Epidermal melanocyte (primary cell): Measurements from ENCODE around the gene ZGRF1.
"Not testable (repeated sequence)": the region's sequence is repeated elsewhere in the genome, so short reads cannot be mapped to it uniquely, and the experiment has no call there.

ENCODE experiments used
- DNase-seq: peaks from one replicate; pipeline ENCODE4 v3.0.0; 2011; ENCODE audit warnings: low spot score; ENCODE audit not compliant: insufficient read length

ZGRF1 gene, protein sequence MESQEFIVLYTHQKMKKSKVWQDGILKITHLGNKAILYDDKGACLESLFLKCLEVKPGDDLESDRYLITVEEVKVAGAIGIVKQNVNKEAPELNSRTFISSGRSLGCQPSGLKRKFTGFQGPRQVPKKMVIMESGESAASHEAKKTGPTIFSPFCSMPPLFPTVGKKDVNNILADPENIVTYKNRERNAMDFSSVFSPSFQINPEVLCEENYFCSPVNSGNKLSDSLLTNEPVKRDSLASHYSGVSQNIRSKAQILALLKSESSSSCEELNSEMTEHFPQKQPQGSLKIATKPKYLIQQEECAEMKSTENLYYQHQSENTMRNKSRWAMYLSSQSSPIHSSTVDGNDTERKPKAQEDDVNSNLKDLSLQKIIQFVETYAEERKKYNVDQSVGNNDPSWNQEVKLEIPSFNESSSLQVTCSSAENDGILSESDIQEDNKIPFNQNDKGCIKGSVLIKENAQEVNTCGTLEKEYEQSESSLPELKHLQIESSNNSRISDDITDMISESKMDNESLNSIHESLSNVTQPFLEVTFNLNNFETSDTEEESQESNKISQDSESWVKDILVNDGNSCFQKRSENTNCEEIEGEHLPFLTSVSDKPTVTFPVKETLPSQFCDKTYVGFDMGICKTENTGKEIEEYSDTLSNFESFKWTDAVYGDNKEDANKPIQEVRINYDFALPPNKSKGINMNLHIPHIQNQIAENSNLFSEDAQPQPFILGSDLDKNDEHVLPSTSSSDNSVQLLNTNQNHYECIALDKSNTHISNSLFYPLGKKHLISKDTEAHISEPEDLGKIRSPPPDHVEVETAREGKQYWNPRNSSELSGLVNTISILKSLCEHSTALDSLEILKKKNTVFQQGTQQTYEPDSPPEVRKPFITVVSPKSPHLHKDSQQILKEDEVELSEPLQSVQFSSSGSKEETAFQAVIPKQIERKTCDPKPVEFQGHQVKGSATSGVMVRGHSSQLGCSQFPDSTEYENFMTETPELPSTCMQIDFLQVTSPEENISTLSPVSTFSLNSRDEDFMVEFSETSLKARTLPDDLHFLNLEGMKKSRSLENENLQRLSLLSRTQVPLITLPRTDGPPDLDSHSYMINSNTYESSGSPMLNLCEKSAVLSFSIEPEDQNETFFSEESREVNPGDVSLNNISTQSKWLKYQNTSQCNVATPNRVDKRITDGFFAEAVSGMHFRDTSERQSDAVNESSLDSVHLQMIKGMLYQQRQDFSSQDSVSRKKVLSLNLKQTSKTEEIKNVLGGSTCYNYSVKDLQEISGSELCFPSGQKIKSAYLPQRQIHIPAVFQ (N-terminal part only)

DNA sequence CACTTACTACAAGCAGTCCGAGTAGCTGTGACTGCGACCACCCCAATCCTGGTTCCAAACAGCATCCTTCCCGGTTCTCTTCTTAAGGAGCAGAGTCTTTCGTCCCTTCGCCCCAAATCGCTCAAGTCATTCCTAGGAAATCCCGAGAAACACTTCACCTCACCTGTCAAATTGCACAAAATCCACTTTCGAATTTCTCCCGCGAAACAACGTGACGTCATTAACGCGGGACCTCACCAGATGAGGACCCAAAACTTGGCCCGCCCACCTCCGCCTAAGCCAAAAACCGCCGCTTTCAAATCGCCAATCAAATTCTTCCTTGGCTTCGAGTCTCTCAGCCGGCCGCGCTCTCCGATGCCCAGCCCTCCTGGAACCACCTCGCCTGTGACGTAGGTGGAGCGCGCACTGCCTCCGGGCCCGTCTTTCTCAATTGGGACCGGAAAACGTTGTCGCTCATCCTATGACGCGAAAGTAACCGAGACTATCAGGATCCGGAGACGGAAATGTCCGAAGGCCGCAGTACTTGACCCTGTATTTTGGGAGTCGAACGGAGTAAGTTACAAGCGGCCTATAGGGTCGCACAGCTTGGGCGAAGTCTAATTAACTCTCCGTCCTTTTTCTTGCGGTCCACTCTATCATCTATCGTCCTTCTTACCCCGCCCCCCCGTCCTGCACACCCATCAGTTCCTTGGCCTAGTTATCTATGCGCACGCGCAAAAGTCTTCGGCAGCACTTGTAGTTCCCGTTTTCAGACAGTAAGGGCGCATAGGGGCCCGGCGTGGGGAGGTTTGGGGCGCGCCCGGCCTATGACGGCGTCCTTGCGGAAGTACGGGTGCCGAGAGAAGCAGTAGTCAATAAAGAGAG is at the start of gene ZGRF1, which contains the start of gene LARP7:
Gene ZGRF1, minus strand, starts transcription at position 222 of the 864 bp plus-strand sequence. CDS start 3,733 bp downstream, outside the sequence.
Gene LARP7, plus strand, starts transcription at position 456 of the 864 bp plus-strand sequence. CDS start 7,527 bp downstream, outside the sequence.
- DNase-seq: peak; percentile 75

DNA sequence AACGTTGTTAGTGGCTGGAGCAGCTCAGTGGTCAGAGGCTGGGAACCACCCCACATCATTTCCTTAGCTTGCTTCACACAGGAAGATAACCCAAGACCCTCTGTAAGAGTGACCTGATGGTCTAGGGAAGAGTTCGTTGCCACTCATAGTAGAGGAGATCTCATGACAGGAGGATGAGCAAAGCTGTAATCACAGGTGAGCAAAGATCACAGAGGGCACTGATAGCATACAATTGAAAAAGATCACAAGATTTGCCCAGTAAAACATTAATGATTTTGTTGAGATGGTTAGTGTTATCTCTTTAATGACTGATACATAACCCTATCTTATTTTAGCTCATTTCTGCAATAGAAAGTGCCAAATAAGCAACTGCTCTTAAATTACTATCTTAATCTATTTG is 44.3 kb upstream of the ZGRF1 start:
- no peak for DNase-seq

DNA sequence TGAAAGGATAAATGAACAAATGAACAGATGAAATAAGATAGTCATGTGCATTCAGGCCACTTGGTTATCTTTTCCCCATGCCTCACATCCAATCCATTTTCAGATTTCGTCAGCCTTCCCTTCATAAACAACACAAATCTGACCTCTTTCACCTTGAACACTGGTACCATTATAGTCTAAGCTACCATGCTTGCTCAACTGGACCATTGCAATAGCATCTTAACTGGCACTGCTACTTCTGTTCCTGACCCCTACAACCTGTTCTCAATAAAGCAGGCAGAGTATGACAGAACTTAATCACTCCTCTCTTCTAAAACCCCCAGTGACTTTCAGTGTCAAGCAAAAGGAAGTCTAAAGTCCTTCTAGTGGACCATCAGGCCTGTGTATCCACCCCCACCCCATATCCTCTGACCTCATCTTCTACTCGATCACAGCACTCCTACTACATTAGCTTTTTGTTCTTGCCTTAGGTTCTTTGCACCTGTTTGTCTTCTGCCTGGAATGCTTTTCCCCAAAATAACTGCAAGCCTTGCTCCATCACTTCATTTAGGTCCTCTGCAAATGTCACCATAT is 40.9 kb upstream of the ZGRF1 start:
- no peak for DNase-seq

- DNase-seq: no peak
Measured at GRCh38 chr4:112674376-112674775, 37.7 kb upstream of the ZGRF1 start.

- DNase-seq: no peak
Measured at GRCh38 chr4:112673686-112674085, 37.0 kb upstream of the ZGRF1 start.

- no peak for DNase-seq
Measured at GRCh38 chr4:112673076-112673475, 36.4 kb upstream of the ZGRF1 start.

- no peak for DNase-seq
Measured at GRCh38 chr4:112668131-112668530, 31.4 kb upstream of the ZGRF1 start.

GRCh38 chr4:112664611-112665010 is 27.9 kb upstream of the ZGRF1 start:
- DNase-seq: no peak

DNA sequence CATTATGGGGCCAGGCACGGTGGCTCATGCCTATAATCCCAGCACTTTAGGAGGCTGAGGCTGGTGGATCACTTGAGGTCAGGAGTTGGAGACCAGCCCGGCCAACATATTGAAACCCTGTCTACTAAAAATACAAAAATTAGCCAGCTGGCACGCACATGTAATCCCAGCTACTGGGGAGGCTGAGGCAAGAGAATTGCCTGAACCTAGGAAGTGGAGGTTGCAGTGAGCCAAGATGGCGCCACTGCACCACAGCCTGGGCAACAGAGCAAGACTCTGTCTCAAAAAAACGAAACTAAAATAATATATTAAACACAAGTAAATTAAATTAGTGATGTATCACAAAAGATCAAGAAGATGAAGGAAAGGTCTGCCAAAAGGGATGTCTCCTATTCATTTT is 19.4 kb upstream of the ZGRF1 start:
- DNase-seq: not testable (repeated sequence)

DNA sequence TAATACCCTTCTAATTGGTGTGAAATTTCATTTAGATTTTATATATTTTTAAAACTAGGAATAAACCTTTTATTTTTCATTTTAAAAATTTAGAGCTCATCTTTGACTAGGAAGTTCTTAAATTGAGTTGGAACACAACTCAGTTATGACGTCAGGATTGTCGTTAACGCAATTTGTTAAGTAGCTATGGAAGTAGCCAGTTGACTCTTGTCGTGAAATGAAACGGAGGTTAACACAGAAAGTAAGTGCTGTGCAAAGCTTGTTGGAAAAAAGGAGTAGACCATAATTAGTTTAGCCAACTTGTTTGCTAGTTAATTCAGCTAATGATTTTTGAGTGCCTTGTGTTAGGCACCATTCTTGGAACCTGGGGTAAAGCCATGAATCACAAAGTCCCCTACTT is 18.6 kb upstream of the ZGRF1 start:
- DNase-seq: no peak

DNA sequence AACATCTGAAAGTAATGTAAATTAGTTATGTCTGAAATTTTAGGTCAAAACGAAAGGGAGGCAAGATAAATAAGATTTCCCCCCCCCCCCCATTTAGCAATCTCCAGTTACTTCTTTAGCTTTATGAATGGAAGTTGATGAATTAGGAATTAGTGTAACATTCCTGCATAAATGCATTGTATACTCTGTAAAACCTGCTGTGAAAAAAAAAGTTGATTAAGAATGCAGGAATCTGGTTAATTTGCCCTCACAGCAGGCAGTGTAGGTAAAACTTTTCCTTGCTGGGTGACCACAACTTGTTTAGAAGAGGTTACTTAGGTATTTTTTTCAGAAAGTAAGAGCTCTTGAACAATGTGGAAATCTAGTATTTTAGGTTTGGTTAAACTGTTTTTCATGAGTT is 15.5 kb upstream of the ZGRF1 start:
- no peak for DNase-seq

- DNase-seq: no peak
Measured at GRCh38 chr4:112651641-112652040, 14.9 kb upstream of the ZGRF1 start.

DNA sequence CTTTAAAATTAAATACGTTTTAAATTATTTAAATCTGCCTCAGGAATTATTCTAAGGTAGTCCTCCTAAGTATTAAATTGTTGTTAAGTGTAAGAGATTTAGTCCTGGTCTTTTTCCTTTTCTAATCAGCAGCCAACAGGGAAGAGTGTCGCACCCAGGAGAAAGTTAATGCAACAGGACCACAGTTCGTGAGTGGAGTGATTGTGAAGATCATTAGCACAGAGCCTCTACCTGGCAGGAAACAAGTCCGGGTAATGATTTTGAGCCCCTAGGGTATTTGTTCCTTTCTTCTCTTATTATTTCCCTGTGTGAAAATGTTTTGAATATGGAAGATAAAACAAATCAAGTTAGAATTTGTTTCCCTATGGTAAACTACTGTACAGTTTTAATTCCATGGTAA is 13.6 kb upstream of the ZGRF1 start:
- no peak for DNase-seq

DNA sequence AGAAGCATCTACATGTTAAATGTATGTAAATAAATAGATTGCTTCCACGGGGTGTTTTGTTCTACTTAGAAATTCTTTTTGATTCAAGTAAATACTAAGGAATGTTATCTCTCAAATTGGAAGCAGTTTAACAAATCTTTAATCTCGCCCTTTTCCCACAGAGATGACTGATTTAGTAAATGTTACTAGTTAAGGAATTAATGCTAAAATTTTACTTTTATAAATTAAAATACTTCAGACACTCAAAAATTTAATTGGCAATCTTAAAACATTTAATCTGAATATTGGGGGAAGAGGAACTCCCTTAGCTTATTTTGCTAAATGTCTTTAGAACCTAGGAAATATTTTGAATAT is 12.3 kb upstream of the ZGRF1 start:
- DNase-seq: no peak

GRCh38 chr4:112648263-112649054 is 11.8 kb upstream of the ZGRF1 start:
- no peak for DNase-seq

GRCh38 chr4:112647785-112648184 is 11.1 kb upstream of the ZGRF1 start:
- DNase-seq: no peak

GRCh38 chr4:112646632-112647537 is 10.2 kb upstream of the ZGRF1 start:
- no peak for DNase-seq
